Lung microvascular endothelial cell (primary cell): ENCODE measurements around the gene SENP5. TPM values are rescaled to one million over a fixed set of nuclear protein-coding genes. Genes with fewer than 3 reads are reported as not detected.
"Not testable (repeated sequence)": the region's sequence is repeated elsewhere in the genome, so short reads cannot be mapped to it uniquely, and the experiment has no call there.

Experiments
- DNase-seq, 2 donors: peaks; one replicate each; pipeline versions ENCODE4 v3.0.0 to v3.0.0-alpha.2; 2010; ENCODE audit warnings: low read depth in 2 of 2
- total RNA-seq: library from RNA; depleted of rRNA; stranded (reverse); fragments of >200 nt; gene quantifications from 2 replicates; pipeline ENCODE4 v1.2.1, GENCODE V29; 2014

Gene SENP5
- total RNA-seq, 1 donor from 2014 or later: 38.9 TPM

GRCh38 chr3:196941729-196942225 is 74.1 kb downstream of the SENP5 start:
- peak; percentile 58 to 64 for DNase-seq

GRCh38 chr3:196942226-196942914 is 74.7 kb downstream of the SENP5 start, which contains the start of gene NCBP2:
NCBP2 (minus strand) TSS chr3:196942528; CDS start chr3:196942503, 25 bp downstream.
- DNase-seq: peak; percentile 99

- no peak for DNase-seq
Measured at GRCh38 chr3:196942915-196943277, 75.2 kb downstream of the SENP5 start.

- not testable (repeated sequence) for DNase-seq
Measured at GRCh38 chr3:196944037-196944790, 76.5 kb downstream of the SENP5 start.

GRCh38 chr3:196947136-196947859 is 79.6 kb downstream of the SENP5 start:
- DNase-seq: no peak

GRCh38 chr3:196947860-196948441 is 80.2 kb downstream of the SENP5 start:
- DNase-seq: no peak

GRCh38 chr3:196948442-196949284 is 80.9 kb downstream of the SENP5 start:
- DNase-seq: no peak

GRCh38 chr3:196949285-196949619 is 81.5 kb downstream of the SENP5 start:
- no peak for DNase-seq

GRCh38 chr3:196949750-196950149 is 82.0 kb downstream of the SENP5 start:
- DNase-seq: no peak

- DNase-seq: no peak
Measured at GRCh38 chr3:196951371-196951770, 83.7 kb downstream of the SENP5 start.

- DNase-seq: no peak
Measured at GRCh38 chr3:196954832-196955231, 87.1 kb downstream of the SENP5 start.

- DNase-seq: no peak
Measured at GRCh38 chr3:196962108-196962929, 94.6 kb downstream of the SENP5 start.

GRCh38 chr3:196962930-196963630 is 95.4 kb downstream of the SENP5 start:
- no peak for DNase-seq

- no peak for DNase-seq
Measured at GRCh38 chr3:196963631-196963953, 95.9 kb downstream of the SENP5 start.

GRCh38 chr3:196965112-196965803 is 97.5 kb downstream of the SENP5 start:
- no peak for DNase-seq

GRCh38 chr3:196965804-196966173 is 98.1 kb downstream of the SENP5 start:
- no peak for DNase-seq

GRCh38 chr3:196966526-196967401 is 99.0 kb downstream of the SENP5 start:
- no peak for DNase-seq
